Measurements from ENCODE around the gene NRROS. TPM values are rescaled to one million over a fixed set of nuclear protein-coding genes. Genes with fewer than 3 reads are reported as not detected.

Gene NRROS
- total and polyA plus RNA-seq, 10 of the 15 experiments (the other 5 are each of a cell fraction or from before 2014, with no cell fraction given), result 0.35 to 42.2 (median 12.6) TPM

GRCh38 chr3:196603683-196604082 is 35.8 kb upstream of the NRROS start:
- no peaks in the 10 kb centered on the region; the same call in 2 of the 3 replicates for H3K9me3 ChIP-seq (replicated peaks; ENCODE audit: control insufficient read depth, insufficient read depth, low read length)
- RAD21 ChIA-PET (ENCODE audit: unreplicated experiment), result no interaction called here
- intact Hi-C loops (cut with micrococcal nuclease; ENCODE audit: unreplicated experiment), result no loop called here
- SMC1A ChIA-PET (ENCODE audit: uncharacterized antibody, unreplicated experiment), result interaction anchor here (1.1 kb wide), 1 partner anchor 65 kb away, joined by 3 read pairs; no protein-coding TSS in a partner anchor
- H4K20me1 ChIP-seq (ENCODE audit: control insufficient read depth, insufficient read depth), result no peaks in the 10 kb centered on the region
- no peak overlapping the region for H2AFZ ChIP-seq (ENCODE audit: control insufficient read depth, low read depth, low read length)
- H3K4me1 ChIP-seq (ENCODE audit: control insufficient read depth, insufficient read depth, low read length), result no peaks in the 10 kb centered on the region
- 43% methylated on average over 7 of the region's 7 CpGs for WGBS (ENCODE audit: insufficient coverage, insufficient replicate concordance, low lambda C conversion rate, missing lambda C conversion rate)
- H3K79me2 ChIP-seq (ENCODE audit: control insufficient read depth, insufficient read depth, low read length), result no peaks in the 10 kb centered on the region
- no peaks in the 10 kb centered on the region for H3K36me3 ChIP-seq (ENCODE audit: control insufficient read depth in 2 of 2, insufficient read depth in 2 of 2, low read length in 1 of 2)
- no peak for DNase-seq (ENCODE audit: low read depth, low spot score)
- no peak overlapping the region for H3K4me3 ChIP-seq
- H3K27me3 ChIP-seq (replicated peaks in 1 of 2; ENCODE audit: control insufficient read depth in 2 of 2, insufficient read depth in 2 of 2, low read length in 1 of 2), result no peaks in the 10 kb centered on the region
- H3K4me2 ChIP-seq (ENCODE audit: control insufficient read depth, insufficient read depth), result no peak overlapping the region
- BruUV-seq (replicated peaks), result no TSS peak
- FAIRE-seq, result no peak
- no peak for ATAC-seq
- in situ Hi-C loops (cut with MboI), result no loop called here
- no peak overlapping the region for H3K27ac ChIP-seq (ENCODE audit: control insufficient read depth, insufficient read depth)
- no peak overlapping the region for H3K9ac ChIP-seq (ENCODE audit: control insufficient read depth, insufficient read depth, low read length)
- CTCF ChIA-PET, result interaction anchor here (0.6 to 10.6 kb wide), 3 partner anchors 8 to 83 kb away, joined by 3 to 144 read pairs (median 3); no protein-coding TSS in a partner anchor
- POLR2A ChIA-PET, result interaction anchor here (0.5 kb wide), 1 partner anchor 92 kb away, joined by 3 read pairs; no protein-coding TSS in a partner anchor
- TF ChIP-seq CEBPB (IDR thresholded peaks at IDR 0.05; ENCODE audit: borderline replicate concordance in 1 of 2, low read depth in 2 of 2, low read length in 2 of 2), result no peak
- no peak for TF ChIP-seq PBX3 (IDR thresholded peaks at IDR 0.05; ENCODE audit: insufficient replicate concordance, low read depth, low read length)
- TF ChIP-seq KLF5 (IDR thresholded peaks at IDR 0.05; ENCODE audit: partially characterized antibody), result no peak
- TF ChIP-seq ETV6 (conservative IDR thresholded peaks at IDR 0.05 in 1 of 2, IDR thresholded peaks at IDR 0.05 in 1 of 2; ENCODE audit: borderline replicate concordance in 1 of 2, low read depth in 1 of 2), result no peak
- no peak for TF ChIP-seq PRDM15 (CRISPR knock-in tag; IDR thresholded peaks at IDR 0.05)
- TF ChIP-seq POU2F2 (IDR thresholded peaks at IDR 0.05; ENCODE audit: borderline replicate concordance, low read depth, low read length), result no peak
- TF ChIP-seq SUPT20H (IDR thresholded peaks at IDR 0.05; ENCODE audit: borderline replicate concordance, control insufficient read depth, low read depth, low read length), result no peak
- TF ChIP-seq MEF2B (IDR thresholded peaks at IDR 0.05; ENCODE audit: partially characterized antibody, poor library complexity, severe bottlenecking), result no peak
- no peak for TF ChIP-seq FOXK2 (IDR thresholded peaks at IDR 0.05)
- no peak for TF ChIP-seq KDM1A (IDR thresholded peaks at IDR 0.05; ENCODE audit: borderline replicate concordance)
- TF ChIP-seq MTA2 (IDR thresholded peaks at IDR 0.05; ENCODE audit: low read depth), result no peak
- no peak for TF ChIP-seq RELA (IDR thresholded peaks at IDR 0.05; ENCODE audit: borderline replicate concordance, partially characterized antibody)
- TF ChIP-seq POLR2AphosphoS5 (IDR thresholded peaks at IDR 0.05; ENCODE audit: low read length), result no peak
- TF ChIP-seq CHD2 (IDR thresholded peaks at IDR 0.05; ENCODE audit: borderline replicate concordance, low read depth, low read length), result no peak

Data from GM12878 (cell line).